NCI-H187 (cell line): Measurements from ENCODE around the gene NME5.
"Not testable (repeated sequence)": the region's sequence is repeated elsewhere in the genome, so short reads cannot be mapped to it uniquely, and the experiment has no call there.

Source experiments
- DNase-seq, 2 experiments: peaks; one replicate each; lab custom pipeline; 2025; lab: John Stamatoyannopoulos, UW

Gene NME5

GRCh38 chr5:138138949-138139780 is at the start of gene NME5:
Gene NME5 (minus strand): TSS chr5:138139428. CDS start chr5:138138780, 648 bp downstream.
- peak; percentile 26 to 57 for DNase-seq

- no peak for DNase-seq
These were observed 49.4 kb upstream of the NME5 start for GRCh38 chr5:138188626-138189025.

GRCh38 chr5:138186002-138186447 is 46.8 kb upstream of the NME5 start:
- DNase-seq, result no peak

GRCh38 chr5:138182808-138183207 is 43.6 kb upstream of the NME5 start:
- DNase-seq, result no peak

- DNase-seq, result no peak
These were observed 41.6 kb upstream of the NME5 start for GRCh38 chr5:138180841-138181240.

- DNase-seq, result peak; percentile 6 to 25
These were observed 41.1 kb upstream of the NME5 start for GRCh38 chr5:138180183-138180782.

GRCh38 chr5:138179277-138179857 is 40.1 kb upstream of the NME5 start:
- DNase-seq, result no peak

- DNase-seq, result peak; percentile 90 to 94
These were observed 39.5 kb upstream of the NME5 start, which contains the start of the genes BRD8 and KIF20A for GRCh38 chr5:138178516-138179276. Gene BRD8 (minus strand): TSS chr5:138178630. CDS start chr5:138178614, 16 bp downstream. Gene KIF20A (plus strand): TSS chr5:138179112. CDS start chr5:138179681, 569 bp downstream.

GRCh38 chr5:138177941-138178515 is 38.8 kb upstream of the NME5 start:
- no peak for DNase-seq

GRCh38 chr5:138170299-138170698 is 31.1 kb upstream of the NME5 start:
- DNase-seq, result no peak

- no peak for DNase-seq
These were observed 29.9 kb upstream of the NME5 start for GRCh38 chr5:138169124-138169523.

- DNase-seq, result no peak
These were observed 24.5 kb upstream of the NME5 start for GRCh38 chr5:138163721-138164120.

- DNase-seq, result no peak
These were observed 21.5 kb upstream of the NME5 start for GRCh38 chr5:138160706-138161105.

GRCh38 chr5:138159666-138160065 is 20.4 kb upstream of the NME5 start:
- DNase-seq, result no peak

- DNase-seq, result no peak
These were observed 18.4 kb upstream of the NME5 start for GRCh38 chr5:138157626-138158025.

- DNase-seq, result not testable (repeated sequence)
These were observed 16.7 kb upstream of the NME5 start for GRCh38 chr5:138155977-138156376.

GRCh38 chr5:138149530-138149929 is 10.3 kb upstream of the NME5 start:
- no peak for DNase-seq

- DNase-seq, result no peak
These were observed 9.6 kb upstream of the NME5 start for GRCh38 chr5:138148811-138149210.

- DNase-seq, result not testable (repeated sequence)
These were observed 4.3 kb upstream of the NME5 start for GRCh38 chr5:138143578-138143977.

- no peak for DNase-seq
These were observed 2.5 kb upstream of the NME5 start for GRCh38 chr5:138141734-138142133.

- no peak for DNase-seq
These were observed 1.0 kb upstream of the NME5 start for GRCh38 chr5:138140268-138140667.

- no peak for DNase-seq
These were observed 508 bp upstream of the NME5 start for GRCh38 chr5:138139781-138140090.
